HG02623 (cell line): Measurements from ENCODE around the gene DAB2IP.

ENCODE experiments used
- ATAC-seq: cut with Tn5 transposase; IDR thresholded peaks from one replicate; pipeline ENCODE4 v1.9.1; 2021; ENCODE audit warnings: moderate library complexity; ENCODE audit not compliant: unreplicated experiment

The DAB2IP gene

DNA sequence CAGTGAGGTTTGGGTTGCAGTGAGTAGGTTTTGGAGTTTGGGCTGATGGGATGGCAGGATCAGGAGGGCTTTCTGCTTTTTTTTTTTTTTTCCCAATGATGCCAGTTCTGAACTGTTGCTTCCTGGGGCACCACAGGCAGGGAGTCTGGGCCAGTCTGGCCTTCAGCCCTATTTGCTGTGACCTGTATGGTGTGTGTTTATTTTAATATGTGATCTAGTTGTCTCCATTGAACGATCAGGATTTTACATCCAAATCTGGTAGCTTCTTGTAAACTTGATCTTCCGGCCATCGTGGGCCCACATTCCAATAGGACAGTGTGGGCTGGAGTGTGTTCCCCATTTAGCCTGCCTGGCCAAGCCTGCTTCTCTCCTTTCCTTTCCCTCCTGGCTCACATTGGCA lies 25.8 kb upstream of the DAB2IP start:
- ATAC-seq = no peak

GRCh38 chr9:121626012-121626411 lies 25.4 kb upstream of the DAB2IP start:
- ATAC-seq = no peak

DNA sequence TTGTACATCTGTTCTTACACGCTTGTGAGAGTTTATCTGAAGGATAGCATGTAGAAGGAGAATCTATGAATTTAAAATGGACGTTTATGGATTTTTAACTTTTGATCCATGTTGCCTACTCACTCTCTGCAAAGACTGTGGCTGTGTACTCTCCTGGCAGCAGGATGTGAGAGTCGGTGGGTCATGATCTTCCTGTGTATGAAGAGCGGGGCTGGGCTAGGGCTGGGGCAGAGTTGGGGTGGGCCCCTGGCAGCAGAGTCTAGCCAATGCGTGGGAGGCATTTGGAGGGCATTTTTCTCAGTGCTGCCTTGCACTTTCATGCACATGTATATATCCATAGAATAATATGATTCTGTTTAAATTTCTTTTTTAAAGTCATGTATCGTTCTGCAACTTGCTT lies 24.0 kb upstream of the DAB2IP start:
- ATAC-seq = no peak

DNA sequence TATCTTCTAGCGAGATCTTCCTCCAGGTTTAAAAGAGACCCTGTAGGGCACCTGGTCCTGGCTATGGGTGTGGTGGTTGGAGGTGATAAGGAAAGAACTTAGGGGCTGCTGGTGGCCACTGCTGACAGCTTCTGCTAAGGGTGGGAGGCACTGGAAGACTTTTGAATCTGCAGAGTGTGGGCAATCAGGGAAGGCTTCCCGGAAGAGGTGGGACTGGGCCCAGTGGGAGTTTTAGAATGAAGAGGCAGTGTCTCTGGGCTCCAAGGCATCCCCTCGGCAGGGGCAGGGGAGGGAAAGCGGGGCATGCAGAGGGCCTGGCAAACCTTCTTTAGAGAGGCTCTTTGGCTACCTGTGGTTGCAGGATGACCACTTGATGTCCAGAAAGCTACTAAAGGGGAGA lies 23.0 kb upstream of the DAB2IP start:
- ATAC-seq = no peak

GRCh38 chr9:121631115-121631514 lies 20.3 kb upstream of the DAB2IP start:
- ATAC-seq = no peak

- ATAC-seq = no peak
Measured at GRCh38 chr9:121631978-121632418, 19.4 kb upstream of the DAB2IP start.

DNA sequence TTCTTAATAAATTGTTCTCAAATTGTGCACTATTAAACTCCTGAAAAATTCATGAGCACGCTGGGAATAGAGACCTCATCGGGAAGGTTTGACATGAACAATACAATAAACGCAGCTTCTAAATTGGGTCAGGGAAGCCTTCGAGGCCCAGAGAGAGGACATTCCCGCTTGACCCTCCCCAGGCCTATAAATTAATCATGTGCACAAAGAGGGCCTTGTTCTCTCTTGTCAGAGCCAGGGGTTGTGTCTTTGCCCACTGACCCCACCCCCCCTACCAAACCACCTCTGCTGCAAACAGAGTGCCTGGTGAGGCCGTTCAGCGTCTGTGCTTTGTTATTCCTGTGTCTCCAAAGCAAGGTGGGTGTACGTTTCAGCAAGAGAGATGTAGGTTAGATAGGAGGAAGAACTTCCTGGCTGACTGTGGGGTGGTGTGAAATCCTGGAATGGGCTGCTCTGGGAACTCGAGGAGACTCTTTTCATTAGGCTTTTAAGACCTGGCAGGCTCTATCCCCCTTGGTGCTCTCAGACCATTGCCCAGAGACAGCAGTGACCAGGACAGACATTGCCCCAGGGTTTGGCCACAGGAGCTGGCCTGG lies 18.2 kb upstream of the DAB2IP start:
- ATAC-seq = no peak

GRCh38 chr9:121633736-121634135 lies 17.7 kb upstream of the DAB2IP start:
- ATAC-seq = no peak

DNA sequence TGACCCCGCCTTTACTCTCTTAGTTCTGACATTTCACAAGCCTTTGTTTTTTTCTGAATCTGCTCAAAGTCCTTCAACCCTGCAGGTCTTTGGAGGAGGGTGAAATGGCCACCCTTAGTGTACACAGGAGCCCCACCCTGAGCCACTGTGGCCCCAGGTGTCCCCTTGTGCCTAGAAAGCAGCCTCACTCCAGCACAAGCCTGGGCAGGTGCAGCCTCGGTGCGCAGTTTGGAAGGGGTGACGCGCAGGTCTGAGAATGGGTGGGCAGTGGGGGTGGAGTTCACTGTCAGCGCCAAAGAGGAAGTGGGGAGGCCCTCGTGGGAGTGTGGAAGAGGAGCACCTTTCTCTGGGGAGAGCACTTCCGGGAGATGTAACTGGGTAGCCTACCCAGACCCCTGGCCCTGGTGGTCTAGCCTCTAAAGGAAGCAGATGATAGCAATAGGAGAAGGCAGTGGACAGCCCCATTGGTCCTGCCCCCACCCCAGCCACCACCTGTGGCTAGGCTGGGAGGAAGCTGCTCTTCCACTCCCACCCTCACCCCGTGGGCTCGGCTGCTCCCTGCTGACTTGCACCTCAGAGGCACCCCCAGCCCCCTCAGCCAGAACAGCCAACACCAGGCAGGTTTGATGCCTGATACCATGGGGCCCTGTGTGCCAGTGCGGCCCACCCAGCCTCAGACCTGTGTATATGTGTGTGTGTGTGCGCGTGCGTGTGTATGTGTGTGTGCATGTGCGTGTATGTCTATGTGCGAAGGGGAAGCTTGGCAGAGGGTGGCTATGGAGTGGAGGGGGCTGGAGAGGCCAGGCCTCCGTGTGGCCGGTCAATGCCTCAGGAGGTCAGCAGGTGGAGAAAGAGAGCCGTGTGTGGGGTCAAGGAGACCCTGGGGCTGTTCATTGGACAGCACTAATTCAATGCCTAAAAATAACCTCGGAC lies 16.8 kb upstream of the DAB2IP start:
- ATAC-seq = no peak

DNA sequence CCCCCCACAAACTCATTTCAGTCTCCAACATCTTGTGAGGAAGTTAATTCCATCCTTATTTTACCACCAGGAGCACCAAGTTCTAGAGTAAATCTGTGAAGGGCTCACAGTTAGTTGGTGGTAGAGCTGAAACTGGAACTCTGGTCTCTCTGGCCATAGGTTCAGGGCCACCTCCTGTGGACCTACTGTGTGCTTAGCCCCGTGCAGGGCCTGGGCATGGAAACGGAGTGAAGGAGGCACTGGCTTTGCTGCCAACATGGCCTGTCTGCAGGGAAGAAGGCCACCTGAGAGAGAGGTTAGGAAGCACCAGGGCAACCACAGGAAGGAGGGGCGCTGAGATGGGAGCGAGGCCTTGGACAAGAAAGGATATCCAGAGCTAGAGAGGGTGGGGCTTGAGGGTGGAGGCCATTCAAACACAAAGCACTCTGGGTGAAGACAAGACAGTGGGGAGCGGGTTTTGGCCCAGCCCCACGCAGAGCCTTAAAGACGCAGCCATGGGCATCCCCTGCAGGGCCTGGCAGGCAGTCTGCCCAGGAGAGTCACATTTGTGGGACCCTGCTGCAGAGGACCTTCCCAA lies 16.0 kb upstream of the DAB2IP start:
- no peak for ATAC-seq

GRCh38 chr9:121636341-121636865 lies 15.0 kb upstream of the DAB2IP start:
- ATAC-seq = no peak

DNA sequence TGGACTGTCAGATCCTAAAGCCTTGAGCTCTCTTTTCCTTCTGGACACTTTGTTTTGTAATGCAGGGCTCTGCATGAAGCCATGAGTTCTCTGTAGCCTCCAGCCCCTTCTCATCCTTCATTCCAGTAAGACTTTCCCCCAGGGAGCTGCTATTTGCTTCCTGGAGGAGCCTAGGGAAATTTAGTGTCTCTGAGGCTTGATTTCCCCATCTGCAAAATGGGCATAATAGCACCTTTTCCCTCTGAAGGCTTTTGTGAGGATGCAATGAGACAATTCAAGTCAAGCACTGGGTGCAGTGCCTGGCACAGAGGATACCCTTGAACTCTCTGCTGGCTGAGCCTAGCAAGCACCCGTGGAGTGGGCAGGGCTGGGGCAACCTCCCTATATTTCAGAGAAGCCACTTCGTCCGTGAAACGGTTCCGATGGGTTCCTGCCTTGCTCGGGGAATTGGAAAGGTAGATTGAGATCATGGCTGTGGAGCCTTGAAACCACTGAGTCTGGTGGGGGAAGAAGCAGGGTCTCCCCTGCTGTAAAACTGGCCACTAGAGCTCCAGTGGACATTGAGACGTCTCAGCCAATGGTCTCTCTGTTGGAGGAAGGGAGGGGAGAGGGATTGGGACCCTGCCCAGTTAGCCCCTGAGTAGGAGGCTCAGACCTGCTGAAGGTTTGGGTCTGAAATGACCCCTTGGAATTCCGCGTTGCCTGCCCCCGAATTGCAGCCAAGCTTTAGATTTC lies 14.3 kb upstream of the DAB2IP start:
- ATAC-seq = no peak

GRCh38 chr9:121637713-121638220 lies 13.7 kb upstream of the DAB2IP start:
- no peak for ATAC-seq

GRCh38 chr9:121638399-121638798 lies 13.0 kb upstream of the DAB2IP start:
- no peak for ATAC-seq

DNA sequence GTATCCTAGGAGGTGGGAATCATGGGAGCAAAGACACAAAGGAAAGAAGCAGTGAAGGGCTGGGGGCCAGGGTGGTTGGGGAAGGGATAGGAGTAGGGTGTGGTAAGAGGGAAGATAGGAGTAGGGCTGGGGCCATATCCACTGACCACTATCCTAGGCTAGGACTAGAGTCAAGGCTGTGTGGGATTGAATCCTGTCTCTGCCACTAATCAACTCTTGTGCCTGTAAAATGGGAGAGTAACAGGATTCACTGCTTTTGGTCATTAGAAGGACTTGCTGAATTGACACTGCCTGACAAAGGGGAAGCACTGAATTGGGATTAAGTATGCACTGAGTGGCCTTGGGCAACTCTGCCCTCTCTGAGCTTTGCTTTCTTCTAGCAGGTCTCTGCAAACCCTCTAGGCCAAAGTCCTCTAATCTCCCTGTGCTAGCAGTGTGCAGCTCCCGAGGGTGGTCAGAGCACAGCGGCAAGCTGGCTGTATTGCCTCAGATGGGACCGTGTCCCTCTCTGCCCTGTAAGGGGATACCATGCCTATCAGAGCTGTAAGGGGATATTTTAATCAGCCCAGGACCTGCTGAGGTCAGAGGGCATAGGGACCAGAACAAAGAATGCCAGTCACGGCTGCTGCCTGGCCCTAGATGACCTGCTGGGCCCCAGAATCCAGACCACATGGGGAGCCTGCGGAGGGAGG lies 12.4 kb upstream of the DAB2IP start:
- ATAC-seq = no peak

- no peak for ATAC-seq
Measured at GRCh38 chr9:121639619-121640018, 11.8 kb upstream of the DAB2IP start.

GRCh38 chr9:121640076-121640475 lies 11.4 kb upstream of the DAB2IP start:
- no peak for ATAC-seq

- no peak for ATAC-seq
Measured at GRCh38 chr9:121640491-121641223, 10.8 kb upstream of the DAB2IP start.

DNA sequence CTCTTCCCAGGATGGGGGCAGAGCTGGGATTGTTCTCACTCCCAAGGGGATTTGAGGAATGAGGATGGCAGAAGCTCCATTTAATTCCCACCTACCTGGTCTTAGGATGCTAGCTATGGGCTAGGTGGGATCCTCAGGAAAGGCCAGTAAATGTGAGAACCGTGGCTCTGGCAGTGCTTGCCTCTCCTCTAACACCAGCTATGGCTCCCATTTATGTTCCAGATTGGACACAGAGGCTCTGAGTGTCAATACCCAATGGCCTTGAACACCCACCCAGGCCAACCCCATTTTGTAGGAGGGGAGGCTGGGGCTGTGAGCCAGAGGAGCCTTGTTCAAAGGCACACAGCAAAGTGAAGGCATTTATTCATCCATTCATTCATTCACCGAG lies 10.2 kb upstream of the DAB2IP start:
- ATAC-seq = no peak

GRCh38 chr9:121642758-121643157 lies 8.7 kb upstream of the DAB2IP start:
- no peak for ATAC-seq
